Measurements from ENCODE around the gene UBE2E2. TPM values are rescaled to one million over a fixed set of nuclear protein-coding genes. Genes with fewer than 3 reads are reported as not detected.

UBE2E2 gene
- total and polyA plus RNA-seq, 2 of the 13 experiments (the other 11 are each of a cell fraction or from before 2014, with no cell fraction given): 0.77 to 1.5 TPM

DNA sequence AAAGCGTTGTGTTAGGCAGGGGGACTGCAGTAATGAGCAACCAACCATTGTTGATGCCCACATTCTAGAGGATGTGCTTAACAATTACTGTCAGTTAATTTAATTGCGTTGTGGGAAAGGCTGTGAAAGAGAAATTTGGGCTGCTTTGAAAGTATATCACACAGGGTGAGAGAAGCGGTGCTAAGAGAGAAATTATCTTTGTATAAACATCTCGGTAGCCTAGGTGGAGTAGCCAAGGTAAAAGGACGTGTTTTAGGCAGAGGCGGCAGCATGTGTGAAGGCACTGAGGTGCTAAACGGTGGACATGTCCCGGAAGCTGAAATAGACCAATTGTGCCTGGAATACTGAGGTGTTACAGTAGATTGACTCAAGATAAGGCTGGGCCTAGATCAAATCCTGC lies 71.9 kb downstream of the UBE2E2 start (continued):
- TF ChIP-seq ZNF546 (CRISPR knock-in tag; conservative IDR thresholded peaks at IDR 0.05): no peak
- TF ChIP-seq E2F1 (CRISPR knock-in tag; IDR thresholded peaks at IDR 0.05): no peak
- no peak for TF ChIP-seq GPN1 (CRISPR knock-in tag; IDR thresholded peaks at IDR 0.05; ENCODE audit: borderline replicate concordance)
- no peak for TF ChIP-seq TMF1 (CRISPR knock-in tag; IDR thresholded peaks at IDR 0.05; ENCODE audit: low read depth)
- no peak for TF ChIP-seq ZNF639 (CRISPR knock-in tag; conservative IDR thresholded peaks at IDR 0.05)

DNA sequence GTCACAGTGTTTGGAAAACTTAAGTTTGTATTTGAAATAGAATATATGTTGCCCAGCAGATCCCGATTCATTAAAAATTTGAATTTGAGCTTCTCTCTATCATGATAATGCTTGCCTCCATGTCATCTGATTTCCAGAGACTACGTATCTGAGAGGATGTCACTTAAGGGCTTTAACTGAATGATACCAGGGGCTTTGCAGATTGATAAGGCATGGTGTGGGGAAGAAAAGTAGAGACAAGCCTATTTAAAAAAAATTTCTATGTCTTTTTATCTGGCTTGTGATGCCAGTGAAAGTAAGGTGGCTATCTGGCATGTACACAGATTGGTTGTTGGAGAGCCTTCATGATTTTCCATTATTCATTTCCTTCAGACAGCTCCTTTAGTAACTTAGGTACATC lies 72.7 kb downstream of the UBE2E2 start:
- Histone ChIP-seq H3K27me3 (ENCODE audit: control insufficient read depth in 1 of 2, insufficient read depth in 2 of 2, low read length in 2 of 2) (no peaks in the 10 kb centered on the region), H3K27ac (ENCODE audit: extremely low read length, insufficient read depth, low read length) (no peak overlapping the region), H3K36me3 (replicated peaks in 1 of 2; ENCODE audit: control insufficient read depth in 1 of 2, insufficient read depth in 2 of 2, low read length in 2 of 2) (no peaks in the 10 kb centered on the region), H3K4me1 (ENCODE audit: insufficient read depth, low read length) (no peaks in the 10 kb centered on the region), H3K4me2 (ENCODE audit: low read depth, low read length) (no peak overlapping the region), H2AFZ (ENCODE audit: low read length) (no peak overlapping the region), H4K20me1 (ENCODE audit: insufficient read depth, low read length) (no peaks in the 10 kb centered on the region), H3K79me2 (ENCODE audit: insufficient read depth, low read length) (no peaks in the 10 kb centered on the region), H3K9ac (ENCODE audit: insufficient read depth, low read depth, low read length) (no peak overlapping the region), H3K4me3 (replicated peaks in 1 of 3; ENCODE audit: insufficient read depth in 1 of 3, low read depth in 2 of 3, low read length in 3 of 3) (no peak overlapping the region), H3K9me3 (ENCODE audit: low read length) (no peaks in the 10 kb centered on the region)
- WGBS (ENCODE audit: low lambda C conversion rate): 46% methylated on average over 2 of the region's 2 CpGs
- BruUV-seq (replicated peaks): no TSS peak
- ATAC-seq: no peak
- POLR2A ChIA-PET: no interaction called here
- CTCF ChIA-PET (ENCODE audit: low intra/inter-chr PET ratio, low total read pairs): no interaction called here
- no peak for FAIRE-seq
- DNase-seq (ENCODE audit: low spot score): no peak
- in situ Hi-C loops (cut with HindIII; ENCODE audit: extremely low pct_ligation_motif_present, low pct_unique_long_range_greater_than_20kb): no loop called here
- TF ChIP-seq PRMT3 (CRISPR knock-in tag; IDR thresholded peaks at IDR 0.05; ENCODE audit: borderline replicate concordance, low read depth): no peak
- no peak for TF ChIP-seq TSC22D2 (CRISPR knock-in tag; IDR thresholded peaks at IDR 0.05; ENCODE audit: borderline replicate concordance)
- no peak for TF ChIP-seq ZNF224 (CRISPR knock-in tag; IDR thresholded peaks at IDR 0.05)
- no peak for TF ChIP-seq NFIC (IDR thresholded peaks at IDR 0.05; ENCODE audit: low read length)
- no peak for TF ChIP-seq E2F5 (CRISPR knock-in tag; conservative IDR thresholded peaks at IDR 0.05)
- TF ChIP-seq EHMT2 (IDR thresholded peaks at IDR 0.05; ENCODE audit: borderline replicate concordance, low read depth, low read length): no peak
- no peak for TF ChIP-seq HOXA9 (CRISPR knock-in tag; IDR thresholded peaks at IDR 0.05; ENCODE audit: borderline replicate concordance)
- TF ChIP-seq PRPF4 (IDR thresholded peaks at IDR 0.05; ENCODE audit: low read depth, low read length, poor library complexity, severe bottlenecking): no peak
- intact Hi-C loops (cut with micrococcal nuclease; ENCODE audit: unreplicated experiment): no loop called here

Data from HepG2 (cell line).